NT2/D1 (cell line): Measurements from ENCODE around the gene KRT15.

ENCODE experiments used
- SUZ12 ChIP-seq: IDR thresholded peaks from 2 replicates; pipeline ENCODE4 v1.6.1; 2011; ENCODE audit not compliant: insufficient read length, insufficient read depth; ENCODE audit errors: extremely low read depth
- YY1 ChIP-seq: IDR thresholded peaks from 2 replicates; pipeline ENCODE4 v1.6.1; 2011; ENCODE audit not compliant: insufficient read length, insufficient read depth
- ZNF274 ChIP-seq: IDR thresholded peaks from 2 replicates; pipeline ENCODE4 v1.6.1; 2011; ENCODE audit warnings: mild to moderate bottlenecking, low read depth, low read length

- TF ChIP-seq ZNF274 (no peak), SUZ12 (no peak), YY1 (no peak)
Measured at GRCh38 chr17:41544935-41545334, 26.2 kb upstream of the KRT15 start.
